ENCODE data around the gene EPHA7.

GRCh38 chr6:93218096-93218495, 201.3 kb downstream of the EPHA7 start:
- TF ChIP-seq CTCF (IDR thresholded peaks at IDR 0.05) (no peak), USF2 (IDR thresholded peaks at IDR 0.05; ENCODE audit: borderline replicate concordance, low read depth, low read length) (no peak), TCF12 (IDR thresholded peaks at IDR 0.05) (no peak), GABPA (IDR thresholded peaks at IDR 0.05; ENCODE audit: low read depth) (no peak), REST (IDR thresholded peaks at IDR 0.05; ENCODE audit: low read depth, low read length) (no peak), FOXM1 (IDR thresholded peaks at IDR 0.05; ENCODE audit: low read depth) (no peak), EZH2phosphoT487 (IDR thresholded peaks at IDR 0.05; ENCODE audit: borderline replicate concordance, low read depth) (no peak), TEAD4 (IDR thresholded peaks at IDR 0.05; ENCODE audit: borderline replicate concordance, insufficient read depth) (no peak), EP300 (IDR thresholded peaks at IDR 0.05; ENCODE audit: borderline replicate concordance in 1 of 2, low read depth in 1 of 2, low read length in 1 of 2) (no peak), RFX5 (IDR thresholded peaks at IDR 0.05; ENCODE audit: low read length) (no peak), POLR2AphosphoS5 (IDR thresholded peaks at IDR 0.05; ENCODE audit: low read depth, low read length) (no peak), CHD2 (IDR thresholded peaks at IDR 0.05; ENCODE audit: low read length, partially characterized antibody) (no peak), RAD21 (IDR thresholded peaks at IDR 0.05; ENCODE audit: low read length) (no peak), JUND (IDR thresholded peaks at IDR 0.05) (no peak)

Measured in SK-N-SH (cell line).